Measurements from ENCODE around the gene FAM163B.

DNA sequence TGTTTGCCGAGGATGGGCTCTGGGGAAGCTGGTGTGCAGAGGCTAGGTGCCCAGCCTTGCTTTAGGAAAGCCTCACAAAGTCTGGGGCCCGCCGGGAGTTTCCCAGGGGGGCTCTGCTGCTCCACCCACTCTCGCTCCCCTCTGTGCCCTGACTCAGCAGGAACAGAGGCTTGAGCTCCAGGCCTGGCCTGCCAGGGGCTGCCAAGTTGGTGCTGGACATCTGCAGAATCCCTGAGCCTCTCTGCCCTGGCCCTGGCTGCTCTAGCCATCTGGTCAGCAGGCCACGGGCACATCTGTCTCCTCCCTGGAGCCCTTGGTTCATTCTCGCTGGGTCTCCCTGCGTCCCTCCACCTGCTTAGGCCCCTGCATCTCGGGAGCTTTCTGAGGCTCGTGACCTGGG lies 75.3 kb downstream of the FAM163B start:
- TF ChIP-seq, protein P1, sequence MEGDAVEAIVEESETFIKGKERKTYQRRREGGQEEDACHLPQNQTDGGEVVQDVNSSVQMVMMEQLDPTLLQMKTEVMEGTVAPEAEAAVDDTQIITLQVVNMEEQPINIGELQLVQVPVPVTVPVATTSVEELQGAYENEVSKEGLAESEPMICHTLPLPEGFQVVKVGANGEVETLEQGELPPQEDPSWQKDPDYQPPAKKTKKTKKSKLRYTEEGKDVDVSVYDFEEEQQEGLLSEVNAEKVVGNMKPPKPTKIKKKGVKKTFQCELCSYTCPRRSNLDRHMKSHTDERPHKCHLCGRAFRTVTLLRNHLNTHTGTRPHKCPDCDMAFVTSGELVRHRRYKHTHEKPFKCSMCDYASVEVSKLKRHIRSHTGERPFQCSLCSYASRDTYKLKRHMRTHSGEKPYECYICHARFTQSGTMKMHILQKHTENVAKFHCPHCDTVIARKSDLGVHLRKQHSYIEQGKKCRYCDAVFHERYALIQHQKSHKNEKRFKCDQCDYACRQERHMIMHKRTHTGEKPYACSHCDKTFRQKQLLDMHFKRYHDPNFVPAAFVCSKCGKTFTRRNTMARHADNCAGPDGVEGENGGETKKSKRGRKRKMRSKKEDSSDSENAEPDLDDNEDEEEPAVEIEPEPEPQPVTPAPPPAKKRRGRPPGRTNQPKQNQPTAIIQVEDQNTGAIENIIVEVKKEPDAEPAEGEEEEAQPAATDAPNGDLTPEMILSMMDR (IDR thresholded peaks at IDR 0.05 in 8 of 11, conservative IDR thresholded peaks at IDR 0.05 in 3 of 11) = no peak
- TF ChIP-seq POLR2A (IDR thresholded peaks at IDR 0.05) = no peak
